ENCODE measurements around the gene TIAM1.

The TIAM1 gene

DNA sequence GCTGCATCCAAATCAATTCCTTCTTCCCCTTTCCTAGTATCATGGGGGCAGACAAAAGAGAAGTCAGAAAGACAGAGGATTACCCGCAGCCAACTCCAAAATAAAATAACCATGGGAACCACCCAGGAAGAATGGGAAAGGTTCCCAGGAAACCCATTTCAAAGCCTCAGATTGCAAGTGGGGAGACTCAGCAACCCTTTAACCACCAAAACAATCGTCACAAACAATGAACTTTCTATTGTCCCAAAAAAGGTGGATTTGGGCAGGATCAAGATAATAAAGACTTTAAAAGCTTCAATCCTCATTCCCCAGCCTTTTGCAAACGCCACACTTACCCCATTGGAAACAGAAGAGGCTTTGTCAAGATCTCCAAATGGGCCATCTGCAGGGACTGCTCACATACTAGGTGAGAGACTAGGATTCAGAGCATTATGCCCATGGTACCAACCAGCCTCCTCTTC lies 5.1 kb downstream of the TIAM1 start:
- no peak for TF ChIP-seq ZFX (IDR thresholded peaks at IDR 0.05; ENCODE audit: borderline replicate concordance)
- TF ChIP-seq, protein P1, sequence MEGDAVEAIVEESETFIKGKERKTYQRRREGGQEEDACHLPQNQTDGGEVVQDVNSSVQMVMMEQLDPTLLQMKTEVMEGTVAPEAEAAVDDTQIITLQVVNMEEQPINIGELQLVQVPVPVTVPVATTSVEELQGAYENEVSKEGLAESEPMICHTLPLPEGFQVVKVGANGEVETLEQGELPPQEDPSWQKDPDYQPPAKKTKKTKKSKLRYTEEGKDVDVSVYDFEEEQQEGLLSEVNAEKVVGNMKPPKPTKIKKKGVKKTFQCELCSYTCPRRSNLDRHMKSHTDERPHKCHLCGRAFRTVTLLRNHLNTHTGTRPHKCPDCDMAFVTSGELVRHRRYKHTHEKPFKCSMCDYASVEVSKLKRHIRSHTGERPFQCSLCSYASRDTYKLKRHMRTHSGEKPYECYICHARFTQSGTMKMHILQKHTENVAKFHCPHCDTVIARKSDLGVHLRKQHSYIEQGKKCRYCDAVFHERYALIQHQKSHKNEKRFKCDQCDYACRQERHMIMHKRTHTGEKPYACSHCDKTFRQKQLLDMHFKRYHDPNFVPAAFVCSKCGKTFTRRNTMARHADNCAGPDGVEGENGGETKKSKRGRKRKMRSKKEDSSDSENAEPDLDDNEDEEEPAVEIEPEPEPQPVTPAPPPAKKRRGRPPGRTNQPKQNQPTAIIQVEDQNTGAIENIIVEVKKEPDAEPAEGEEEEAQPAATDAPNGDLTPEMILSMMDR (IDR thresholded peaks at IDR 0.05), result no peak
- no peak overlapping the region for H3K27ac ChIP-seq

GRCh38 chr21:31337996-31338907 lies 5.8 kb downstream of the TIAM1 start:
- TF ChIP-seq ZFX (IDR thresholded peaks at IDR 0.05; ENCODE audit: borderline replicate concordance), result no peak
- TF ChIP-seq, protein P1 (IDR thresholded peaks at IDR 0.05), result no peak
- no peak overlapping the region for H3K27ac ChIP-seq

DNA sequence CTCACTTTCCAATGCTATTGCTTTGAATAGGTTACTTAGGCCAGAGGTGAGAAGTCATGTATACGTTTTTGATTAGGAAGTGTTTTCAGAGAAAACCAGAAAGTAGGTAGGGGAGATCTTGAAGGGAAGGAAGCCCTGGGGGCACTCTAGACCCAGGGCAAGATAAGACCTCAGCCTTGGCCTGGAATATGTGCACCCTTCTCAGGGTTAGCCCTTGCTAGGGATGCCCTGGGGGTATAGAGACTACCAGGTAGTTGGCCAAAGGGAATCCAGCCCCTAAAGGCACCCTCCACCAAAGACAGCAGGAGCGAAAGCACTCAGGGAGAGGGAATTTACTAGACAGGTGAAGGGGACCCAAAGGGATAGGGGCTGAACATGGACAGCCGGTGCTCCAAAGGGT lies 7.0 kb downstream of the TIAM1 start:
- no peak overlapping the region for H3K27ac ChIP-seq
- no peak for TF ChIP-seq ZFX (IDR thresholded peaks at IDR 0.05; ENCODE audit: borderline replicate concordance)
- TF ChIP-seq, protein P1 (IDR thresholded peaks at IDR 0.05), result no peak

GRCh38 chr21:31336739-31337040 lies 7.4 kb downstream of the TIAM1 start:
- TF ChIP-seq ZFX (IDR thresholded peaks at IDR 0.05; ENCODE audit: borderline replicate concordance), result no peak
- TF ChIP-seq, protein P1 (IDR thresholded peaks at IDR 0.05), result no peak

DNA sequence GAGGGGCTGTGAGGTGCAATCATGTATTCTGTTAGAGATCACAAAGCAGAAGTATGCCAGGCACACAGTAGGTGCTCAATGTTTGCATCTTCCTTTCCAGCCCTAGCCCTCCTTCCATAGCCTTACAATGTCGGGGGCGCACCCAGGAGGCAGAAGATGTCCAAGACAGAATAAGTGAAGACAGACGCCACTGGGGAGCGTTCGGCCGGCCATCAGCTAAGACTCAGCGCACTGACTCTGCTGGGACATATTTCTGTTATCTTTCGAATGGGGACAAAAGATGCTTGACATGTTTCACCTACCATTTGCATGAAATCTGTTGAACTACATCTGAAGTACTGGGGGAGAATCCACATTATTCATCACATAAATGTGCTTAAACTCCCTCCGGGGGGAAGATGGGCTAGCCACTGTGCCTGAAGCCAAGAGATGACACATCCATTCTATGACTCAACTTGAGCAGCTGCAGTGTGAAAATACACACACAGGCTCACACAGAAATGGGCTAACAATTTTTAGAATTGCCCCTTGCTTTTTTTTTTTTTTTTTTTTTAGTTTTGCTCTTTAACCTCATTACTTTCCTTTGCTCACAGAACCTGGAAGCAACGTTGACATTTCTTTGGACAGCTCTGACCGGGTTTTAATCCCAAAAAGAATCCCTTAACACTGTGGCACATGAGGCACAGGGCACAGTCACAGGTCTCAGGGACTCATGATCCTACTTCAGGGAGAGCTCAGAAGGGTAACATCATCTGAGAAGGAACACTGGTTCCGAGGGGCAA lies 7.9 kb downstream of the TIAM1 start:
- no peak overlapping the region for H3K27ac ChIP-seq
- TF ChIP-seq, protein P1 (IDR thresholded peaks at IDR 0.05), result no peak

More at GRCh38 chr21:31336739-31337040, 7.4 kb downstream of the TIAM1 start:
- no peak overlapping the region for H3K27ac ChIP-seq

DNA sequence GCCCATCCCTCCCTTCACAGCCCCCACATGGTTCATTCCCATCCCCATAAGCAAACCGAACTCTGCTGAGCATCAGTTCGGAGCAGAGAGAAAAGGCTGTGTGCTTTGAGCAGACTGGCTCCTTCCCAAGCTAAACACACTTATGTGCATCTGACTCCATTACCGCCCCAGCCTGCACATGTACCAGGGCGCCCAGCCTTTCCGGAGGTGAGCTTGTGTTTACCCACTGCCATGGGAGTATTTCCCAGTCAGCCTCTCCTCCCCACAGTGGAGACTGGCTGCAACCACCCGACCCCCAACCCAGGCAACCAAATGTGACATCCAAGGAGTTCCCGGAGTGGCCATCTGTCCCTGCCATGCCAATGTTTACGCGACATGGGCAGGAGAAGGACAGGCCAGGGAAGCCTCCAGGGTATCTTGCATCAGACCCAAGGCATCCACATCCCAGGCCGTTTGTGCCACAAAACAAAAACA lies 9.4 kb downstream of the TIAM1 start:
- H3K27ac ChIP-seq, result no peak overlapping the region
- TF ChIP-seq ZFX (IDR thresholded peaks at IDR 0.05; ENCODE audit: borderline replicate concordance), result no peak
- TF ChIP-seq, protein P1 (IDR thresholded peaks at IDR 0.05), result no peak
